Fibroblast of lung (primary cell): ENCODE results near the gene P3H4. TPM values are rescaled to one million over a fixed set of nuclear protein-coding genes. Genes with fewer than 3 reads are reported as not detected.
"Not testable (repeated sequence)": the region's sequence is repeated elsewhere in the genome, so short reads cannot be mapped to it uniquely, and the experiment has no call there.

Experiments
- DNase-seq, 2 donors: peaks; one replicate each; pipeline versions ENCODE4 v3.0.0 to v3.0.0-alpha.2; 2010; ENCODE audit warnings: low read depth in 2 of 2
- H2AFZ ChIP-seq: 2 replicates; pipeline ENCODE4 v1.5.1; 2012; ENCODE audit warnings: low read length, control low read depth, inconsistent platforms
- H3K27ac ChIP-seq: 2 replicates; pipeline ENCODE4 v1.5.1; 2011; ENCODE audit warnings: low read length, control low read depth; ENCODE audit not compliant: insufficient read depth
- H3K27me3 ChIP-seq: 2 replicates; pipeline ENCODE4 v1.5.1; 2011; ENCODE audit warnings: mild to moderate bottlenecking, low read length; ENCODE audit not compliant: control insufficient read depth, insufficient read depth
- H3K36me3 ChIP-seq: 2 replicates; pipeline ENCODE4 v1.5.1; 2011; ENCODE audit warnings: low read length; ENCODE audit not compliant: control insufficient read depth, insufficient read depth
- H3K4me1 ChIP-seq: 2 replicates; pipeline ENCODE4 v1.5.1; 2011; ENCODE audit warnings: low read length; ENCODE audit not compliant: control insufficient read depth, insufficient read depth; ENCODE audit errors: extremely low read depth
- H3K4me2 ChIP-seq: 2 replicates; pipeline ENCODE4 v1.5.1; 2011; ENCODE audit warnings: low read length, control low read depth; ENCODE audit not compliant: insufficient read depth; ENCODE audit errors: extremely low read depth
- H3K4me3 ChIP-seq, 4 experiments: fragments of 200-600 bp in 1 of 4; sonication (generic) in 1 of 4; replicated peaks in 1 of 4; 2 replicates each; pipeline ENCODE4 v1.5.1; 2011 to 2016; ENCODE audit warnings: low read length in 4 of 4, low read depth in 3 of 4, mild to moderate bottlenecking in 3 of 4, control low read depth in 2 of 4, inconsistent platforms in 1 of 4, mixed read lengths in 1 of 4; ENCODE audit not compliant: insufficient read depth in 1 of 4; ENCODE audit errors: control extremely low read depth in 1 of 4
- H3K79me2 ChIP-seq: 2 replicates; pipeline ENCODE4 v1.5.1; 2012; ENCODE audit warnings: mild to moderate bottlenecking, low read length, inconsistent platforms; ENCODE audit not compliant: control insufficient read depth, insufficient read depth
- H3K9ac ChIP-seq: 2 replicates; pipeline ENCODE4 v1.5.1; 2011; ENCODE audit warnings: mild to moderate bottlenecking, low read length, control low read depth; ENCODE audit not compliant: insufficient read depth
- H3K9me3 ChIP-seq: 2 replicates; pipeline ENCODE4 v1.5.1; 2012; ENCODE audit warnings: low read depth, low read length; ENCODE audit not compliant: control insufficient read depth, insufficient read depth
- H4K20me1 ChIP-seq: 2 replicates; pipeline ENCODE4 v1.5.1; 2011; ENCODE audit warnings: low read length; ENCODE audit not compliant: control insufficient read depth, insufficient read depth; ENCODE audit errors: extremely low read depth
- EZH2 ChIP-seq: IDR thresholded peaks from 2 replicates; pipeline ENCODE4 v1.5.1; 2012; ENCODE audit warnings: low read length, control low read depth, mild to moderate bottlenecking; ENCODE audit errors: missing control alignments
- polyA plus RNA-seq, 2 donors: library from polyadenylated mRNA; depleted of rRNA in 1 of 2; stranded (reverse) in 1 of 2; unstranded in 1 of 2; fragments of >200 nt; gene quantifications; 2 replicates each; pipeline ENCODE4 v1.2.1, GENCODE V29; 2011 to 2012; ENCODE audit warnings: missing spikeins in 1 of 2
- total RNA-seq: library from RNA; depleted of rRNA; stranded (reverse); fragments of >200 nt; gene quantifications from 2 replicates; pipeline ENCODE4 v1.2.1, GENCODE V29; 2014
- TF ChIP-seq, protein P1 (sequence below), 2 donors: IDR thresholded peaks in 1 of 2; conservative IDR thresholded peaks in 1 of 2; 1 replicate in 1 of 2; 2 replicates in 1 of 2; pipeline ENCODE4 v1.5.1; 2011 to 2012; ENCODE audit warnings: low read length in 2 of 2, control low read depth in 1 of 2, inconsistent platforms in 1 of 2, low read depth in 1 of 2, mild to moderate bottlenecking in 1 of 2

P3H4 gene
- total and polyA plus RNA-seq, 2 donors (not counting 1 experiment from before 2014, with no cell fraction given), result 36.8 to 37.0 TPM

DNA sequence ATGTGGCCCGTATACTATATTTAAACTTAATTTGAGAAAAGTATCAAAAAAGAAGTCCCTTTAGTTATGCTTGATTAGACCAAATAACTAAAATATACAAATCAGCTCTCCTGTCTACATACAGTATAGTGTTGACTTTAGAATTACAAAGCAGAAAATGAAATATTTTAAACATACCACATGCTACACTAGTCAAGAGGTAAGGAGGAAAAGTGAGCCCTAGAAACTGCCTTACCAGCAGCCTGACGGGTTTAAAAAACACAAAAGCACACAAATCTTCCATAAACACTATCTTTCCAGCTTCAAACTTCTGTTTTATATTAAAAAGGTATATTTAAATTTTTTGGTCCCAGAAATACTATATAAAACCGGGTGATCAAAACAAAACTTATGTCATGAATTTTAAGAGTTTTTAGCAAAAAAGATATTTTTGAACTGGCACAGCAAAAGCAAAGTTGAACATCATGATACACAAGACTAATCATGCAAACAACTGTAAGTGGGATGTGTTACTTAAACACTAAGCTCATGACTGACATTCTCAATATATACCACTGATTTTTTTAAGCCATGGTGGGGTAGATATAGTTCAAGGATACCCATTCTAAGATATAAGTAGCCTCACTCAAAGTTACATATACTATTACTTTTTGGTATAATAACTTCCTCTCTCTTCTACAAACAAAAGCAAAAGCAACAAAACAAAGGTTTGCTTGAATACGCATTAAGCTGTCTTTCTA lies 37.7 kb upstream of the P3H4 start:
- H3K4me1 ChIP-seq, result no peaks in the 10 kb centered on the region
- no peak overlapping the region for H3K4me2 ChIP-seq
- DNase-seq, result no peak
- H3K27me3 ChIP-seq, result no peaks in the 10 kb centered on the region
- H2AFZ ChIP-seq, result no peak overlapping the region
- no peaks in the 10 kb centered on the region for H3K9me3 ChIP-seq
- peaks cover 5% of the 10 kb centered on the region for H3K79me2 ChIP-seq
- no peak overlapping the region for H3K9ac ChIP-seq
- TF ChIP-seq EZH2, result no peak
- TF ChIP-seq, protein P1, sequence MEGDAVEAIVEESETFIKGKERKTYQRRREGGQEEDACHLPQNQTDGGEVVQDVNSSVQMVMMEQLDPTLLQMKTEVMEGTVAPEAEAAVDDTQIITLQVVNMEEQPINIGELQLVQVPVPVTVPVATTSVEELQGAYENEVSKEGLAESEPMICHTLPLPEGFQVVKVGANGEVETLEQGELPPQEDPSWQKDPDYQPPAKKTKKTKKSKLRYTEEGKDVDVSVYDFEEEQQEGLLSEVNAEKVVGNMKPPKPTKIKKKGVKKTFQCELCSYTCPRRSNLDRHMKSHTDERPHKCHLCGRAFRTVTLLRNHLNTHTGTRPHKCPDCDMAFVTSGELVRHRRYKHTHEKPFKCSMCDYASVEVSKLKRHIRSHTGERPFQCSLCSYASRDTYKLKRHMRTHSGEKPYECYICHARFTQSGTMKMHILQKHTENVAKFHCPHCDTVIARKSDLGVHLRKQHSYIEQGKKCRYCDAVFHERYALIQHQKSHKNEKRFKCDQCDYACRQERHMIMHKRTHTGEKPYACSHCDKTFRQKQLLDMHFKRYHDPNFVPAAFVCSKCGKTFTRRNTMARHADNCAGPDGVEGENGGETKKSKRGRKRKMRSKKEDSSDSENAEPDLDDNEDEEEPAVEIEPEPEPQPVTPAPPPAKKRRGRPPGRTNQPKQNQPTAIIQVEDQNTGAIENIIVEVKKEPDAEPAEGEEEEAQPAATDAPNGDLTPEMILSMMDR (conservative IDR thresholded peaks at IDR 0.05 in 1 of 2, IDR thresholded peaks at IDR 0.05 in 1 of 2; ENCODE audit: low read depth in 1 of 2, low read length in 2 of 2), result no peak
- H3K36me3 ChIP-seq, result peaks cover 5% of the 10 kb centered on the region
- no peaks in the 10 kb centered on the region for H4K20me1 ChIP-seq
- no peak overlapping the region for H3K4me3 ChIP-seq
- no peak overlapping the region for H3K27ac ChIP-seq

DNA sequence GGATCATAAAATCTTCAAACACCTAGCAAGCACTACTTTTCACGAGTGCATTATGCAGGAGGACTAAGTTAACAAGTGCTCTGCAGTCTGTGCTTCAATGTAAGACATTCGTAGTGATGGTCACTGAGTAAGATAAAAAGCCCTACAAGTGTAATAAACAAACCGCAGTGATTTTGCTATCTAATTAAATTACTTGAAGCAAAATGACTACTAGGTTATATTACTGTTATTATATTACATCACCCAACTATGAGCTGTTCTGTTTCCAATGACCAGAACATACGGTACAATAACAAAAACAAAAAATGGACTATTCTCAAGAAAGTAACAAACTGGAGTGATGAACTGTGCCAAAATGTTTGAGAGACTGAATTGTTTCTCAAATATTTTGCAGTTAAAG lies 37.0 kb upstream of the P3H4 start:
- H2AFZ ChIP-seq, result no peak overlapping the region
- no peak overlapping the region for H3K27ac ChIP-seq
- no peak overlapping the region for H3K4me2 ChIP-seq
- H4K20me1 ChIP-seq, result no peaks in the 10 kb centered on the region
- DNase-seq, result peak in 1 of 2 donors; percentile 46
- no peak overlapping the region for H3K9ac ChIP-seq
- H3K79me2 ChIP-seq, result peaks cover 4% of the 10 kb centered on the region
- no peaks in the 10 kb centered on the region for H3K4me1 ChIP-seq
- H3K27me3 ChIP-seq, result no peaks in the 10 kb centered on the region
- no peak for TF ChIP-seq EZH2
- TF ChIP-seq, protein P1 (conservative IDR thresholded peaks at IDR 0.05 in 1 of 2, IDR thresholded peaks at IDR 0.05 in 1 of 2; ENCODE audit: low read depth in 1 of 2, low read length in 2 of 2), result no peak
- H3K9me3 ChIP-seq, result no peaks in the 10 kb centered on the region
- H3K36me3 ChIP-seq, result peaks cover 3% of the 10 kb centered on the region
- H3K4me3 ChIP-seq, result no peak overlapping the region

DNA sequence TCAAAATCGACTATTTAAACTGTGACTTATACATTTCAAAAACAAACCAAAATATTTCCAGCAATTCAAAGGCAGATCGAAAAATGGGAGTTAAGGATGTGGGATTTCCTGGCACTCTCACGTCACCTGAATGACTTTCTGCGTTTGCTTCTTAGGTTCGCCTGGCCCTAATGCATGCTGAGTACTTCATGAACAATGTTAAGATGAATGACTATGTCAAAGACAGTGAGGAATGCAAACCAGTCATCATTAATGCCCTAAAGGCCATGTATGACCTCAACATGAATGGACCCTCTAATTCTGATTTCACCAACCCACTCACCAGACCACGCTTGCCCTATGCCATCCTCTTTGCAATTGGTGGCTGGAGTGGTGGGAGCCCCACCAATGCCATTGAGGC lies 33.2 kb upstream of the P3H4 start:
- Histone ChIP-seq H3K36me3 (peaks cover 2% of the 10 kb centered on the region), H3K27ac (no peak overlapping the region), H3K9me3 (no peaks in the 10 kb centered on the region), H3K4me1 (no peaks in the 10 kb centered on the region), H4K20me1 (no peaks in the 10 kb centered on the region), H3K4me2 (no peak overlapping the region), H2AFZ (no peak overlapping the region), H3K9ac (no peak overlapping the region), H3K27me3 (no peaks in the 10 kb centered on the region), H3K4me3 (no peak overlapping the region), H3K79me2 (peaks cover 2% of the 10 kb centered on the region)
- no peak for TF ChIP-seq EZH2
- TF ChIP-seq, protein P1 (conservative IDR thresholded peaks at IDR 0.05 in 1 of 2, IDR thresholded peaks at IDR 0.05 in 1 of 2; ENCODE audit: low read depth in 1 of 2, low read length in 2 of 2), result no peak
- DNase-seq, result peak in 1 of 2 donors; percentile 76

DNA sequence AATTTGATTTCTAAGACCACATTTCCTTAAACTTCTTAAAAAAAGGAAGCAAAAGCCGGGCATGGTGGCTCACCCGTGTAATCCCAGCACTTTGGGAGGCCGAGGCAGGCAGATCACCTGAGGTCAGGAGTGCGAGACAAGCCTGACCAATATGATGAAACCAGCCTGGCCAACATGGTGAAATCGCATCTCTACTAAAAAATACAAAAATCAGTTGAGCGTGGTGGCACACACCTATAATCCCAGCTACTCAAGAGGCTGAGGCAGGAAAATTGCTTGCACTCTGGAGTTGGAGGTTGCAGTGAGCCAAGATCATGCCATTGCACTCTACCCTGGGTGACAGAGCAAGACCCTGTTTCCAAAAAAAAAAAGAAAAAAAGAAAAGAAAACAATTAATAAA lies 29.0 kb upstream of the P3H4 start:
- H2AFZ ChIP-seq, H3K4me1 ChIP-seq, H3K36me3 ChIP-seq, H4K20me1 ChIP-seq, H3K4me2 ChIP-seq, H3K79me2 ChIP-seq, H3K9ac ChIP-seq, H3K27me3 ChIP-seq, H3K27ac ChIP-seq, H3K4me3 ChIP-seq, DNase-seq, H3K9me3 ChIP-seq: not testable (repeated sequence)

DNA sequence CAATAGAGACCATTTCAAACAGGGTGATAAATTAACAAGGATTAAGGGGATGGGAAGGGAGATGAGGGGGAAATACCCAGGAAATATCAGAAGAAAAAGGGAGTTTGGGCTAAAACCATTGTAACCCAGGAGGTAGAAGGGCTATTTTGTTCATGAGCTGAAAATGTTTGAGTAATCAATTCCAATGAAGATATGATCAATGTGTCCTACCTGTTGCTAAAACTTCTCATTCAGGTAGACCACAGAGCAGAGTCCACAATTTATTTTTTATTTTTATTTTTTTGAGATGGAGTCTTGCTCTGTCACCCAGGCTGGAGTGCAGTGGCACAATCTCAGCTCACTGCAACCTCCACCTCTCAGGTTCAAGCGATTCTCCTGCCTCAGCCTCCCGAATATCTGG lies 27.7 kb upstream of the P3H4 start:
- not testable (repeated sequence) for H3K4me1 ChIP-seq, H3K4me3 ChIP-seq, H3K79me2 ChIP-seq, H4K20me1 ChIP-seq, H2AFZ ChIP-seq, H3K9me3 ChIP-seq, H3K36me3 ChIP-seq, DNase-seq, H3K4me2 ChIP-seq, H3K27me3 ChIP-seq, H3K9ac ChIP-seq, H3K27ac ChIP-seq
